T-helper 9 cell (primary cell): ENCODE data around the gene KCNAB2.

Source experiments
- DNase-seq: peaks from one replicate; pipeline ENCODE4 v3.0.0-alpha.2; 2020
- total RNA-seq, 2 donors: gene quantifications; one replicate each; lab custom pipeline; 2026; lab: John Stamatoyannopoulos, UW

KCNAB2 gene
- 208 to 266 reads per million in 2 donors for total RNA-seq

GRCh38 chr1:6045561-6045960 lies at the start of gene KCNAB2:
Gene KCNAB2, plus strand, starts transcription at chr1:6045888. Its CDS starts 5,649 bp downstream, at chr1:6051537.
- DNase-seq, result no peak

- no peak for DNase-seq
These were observed 48.9 kb upstream of the KCNAB2 start for GRCh38 chr1:5996641-5997270.

GRCh38 chr1:5997316-5997715 lies 48.4 kb upstream of the KCNAB2 start:
- no peak for DNase-seq

DNA sequence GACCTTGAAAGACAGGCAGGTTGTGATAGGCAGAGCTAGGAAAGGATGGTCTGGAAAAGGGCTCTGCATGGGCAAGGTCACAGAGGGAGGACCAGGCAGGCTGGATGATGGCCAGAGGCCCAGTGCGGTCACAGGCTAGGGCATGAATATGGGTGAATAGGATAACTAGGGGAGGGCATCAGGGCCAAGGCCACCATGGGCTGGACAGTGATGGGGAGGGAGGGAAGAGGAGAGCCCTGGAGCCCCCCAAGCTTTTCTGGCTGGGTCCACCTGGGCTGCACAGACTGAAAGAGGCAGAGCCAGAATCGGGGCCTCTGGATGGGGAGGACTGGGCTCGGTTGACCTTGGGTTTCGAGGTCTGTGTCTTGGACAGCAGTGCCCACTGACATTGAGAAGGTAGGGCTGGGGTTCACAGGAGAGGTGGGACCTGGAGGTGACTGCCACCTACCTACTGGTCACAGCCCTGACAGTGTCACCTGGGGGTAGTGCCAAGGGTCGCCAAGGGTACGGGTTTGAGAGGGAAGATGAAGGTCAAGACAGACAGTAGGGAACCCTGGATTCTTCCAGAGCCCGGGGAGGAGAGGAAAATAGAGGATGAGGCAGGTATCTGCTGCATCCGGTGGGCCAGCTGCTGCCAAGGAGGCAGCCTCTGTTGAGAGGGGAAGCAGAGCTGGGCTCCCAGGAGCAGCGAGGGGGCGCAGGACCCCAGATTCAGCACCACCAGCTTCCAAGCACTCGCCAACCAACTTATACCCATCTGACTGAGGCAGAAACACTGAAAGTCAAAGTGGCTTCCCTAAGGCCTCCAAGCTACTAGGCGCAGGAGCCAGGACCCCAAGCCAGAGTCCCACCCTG lies 47.4 kb upstream of the KCNAB2 start:
- no peak for DNase-seq

DNA sequence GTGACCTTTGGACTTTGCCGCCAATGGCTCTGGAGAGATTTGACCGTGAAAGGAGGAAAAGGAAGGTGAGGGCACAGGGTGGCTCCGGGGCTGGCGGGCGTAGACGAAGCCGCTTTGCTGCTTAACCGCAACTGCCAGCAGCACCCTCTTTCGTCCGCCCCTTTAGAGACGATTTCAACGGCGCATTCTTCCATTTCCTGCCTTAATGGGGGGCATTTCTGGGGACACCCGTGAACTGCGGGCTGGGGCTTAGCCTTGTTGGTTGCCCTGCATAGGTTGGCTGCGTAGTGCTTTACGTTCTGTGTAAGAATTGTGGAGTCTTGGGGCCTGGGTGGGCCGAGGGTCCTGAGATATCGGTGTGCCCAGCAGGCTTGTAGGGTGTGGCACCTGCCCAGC lies 46.8 kb upstream of the KCNAB2 start:
- DNase-seq, result no peak

- no peak for DNase-seq
These were observed 45.8 kb upstream of the KCNAB2 start for GRCh38 chr1:5999711-6000443.

GRCh38 chr1:6000444-6001288 lies 45.0 kb upstream of the KCNAB2 start:
- no peak for DNase-seq

- no peak for DNase-seq
These were observed 43.6 kb upstream of the KCNAB2 start for GRCh38 chr1:6001992-6002576.

- DNase-seq, result no peak
These were observed 42.8 kb upstream of the KCNAB2 start for GRCh38 chr1:6002714-6003501.

GRCh38 chr1:6003568-6004411 lies 41.9 kb upstream of the KCNAB2 start:
- no peak for DNase-seq

DNA sequence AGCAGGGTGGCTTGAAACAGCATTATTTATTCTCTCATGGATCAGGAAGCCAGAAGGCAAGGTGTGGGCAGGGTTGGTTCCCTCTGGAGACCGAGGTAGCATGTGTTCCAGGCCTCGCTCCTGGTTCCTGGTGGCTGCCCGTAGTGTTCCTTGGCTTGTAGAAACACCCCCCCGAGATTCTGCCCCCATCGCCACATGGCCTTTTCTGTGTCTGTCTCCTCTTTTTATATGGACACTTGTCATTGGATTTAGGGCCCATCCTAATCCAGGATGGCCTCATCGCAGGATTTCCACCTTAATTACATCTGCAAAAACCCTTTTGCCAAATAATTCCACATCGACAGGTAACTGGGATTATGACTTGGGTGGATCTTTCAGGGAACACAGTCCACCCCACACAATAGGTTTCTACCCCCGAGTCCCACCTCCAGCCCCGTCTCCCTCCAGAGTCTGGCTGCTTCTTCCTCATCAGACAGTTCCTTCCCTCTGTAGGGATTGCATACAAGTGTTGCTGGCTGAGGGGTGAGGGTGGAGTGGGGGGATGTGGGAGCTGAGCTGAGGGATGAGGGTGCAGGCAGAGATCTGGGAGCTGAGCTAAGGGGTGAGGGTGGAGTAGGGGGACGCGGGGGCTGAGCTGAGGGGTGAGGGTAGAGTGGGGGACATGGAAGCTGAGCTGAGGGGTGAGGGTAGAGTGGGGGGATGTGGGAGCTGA lies 41.1 kb upstream of the KCNAB2 start:
- DNase-seq, result no peak

DNA sequence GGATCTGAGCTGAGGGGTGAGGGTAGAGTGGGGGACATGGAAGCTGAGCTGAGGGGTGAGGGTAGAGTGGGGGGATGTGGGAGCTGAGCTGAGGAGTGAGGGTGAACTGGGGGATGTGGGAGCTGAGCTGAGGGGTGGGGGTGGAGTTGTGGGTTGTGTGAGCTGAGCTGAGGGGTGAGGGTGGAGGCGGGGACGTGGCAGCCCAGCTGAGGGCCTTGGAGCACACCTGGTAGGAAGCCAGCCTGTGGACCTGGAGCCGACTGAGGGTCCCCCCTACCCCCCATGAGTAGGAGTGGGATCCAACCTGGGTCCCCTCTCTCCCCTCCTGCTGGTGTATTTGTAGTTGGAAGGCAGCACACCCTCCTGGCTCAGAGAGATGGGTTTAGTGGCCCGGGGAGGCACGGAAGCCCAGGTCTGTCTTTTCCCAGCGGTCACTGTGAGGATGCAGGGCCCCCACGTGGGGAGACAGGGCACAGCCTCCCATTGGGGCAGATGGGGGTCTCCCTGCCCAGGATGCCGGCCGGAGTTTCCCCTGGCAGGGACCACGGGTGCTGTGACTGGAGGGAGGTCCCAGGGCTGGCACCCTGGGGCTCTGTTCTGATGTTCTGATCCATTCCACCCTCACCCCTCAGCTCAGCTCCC lies 40.3 kb upstream of the KCNAB2 start:
- DNase-seq, result no peak

DNA sequence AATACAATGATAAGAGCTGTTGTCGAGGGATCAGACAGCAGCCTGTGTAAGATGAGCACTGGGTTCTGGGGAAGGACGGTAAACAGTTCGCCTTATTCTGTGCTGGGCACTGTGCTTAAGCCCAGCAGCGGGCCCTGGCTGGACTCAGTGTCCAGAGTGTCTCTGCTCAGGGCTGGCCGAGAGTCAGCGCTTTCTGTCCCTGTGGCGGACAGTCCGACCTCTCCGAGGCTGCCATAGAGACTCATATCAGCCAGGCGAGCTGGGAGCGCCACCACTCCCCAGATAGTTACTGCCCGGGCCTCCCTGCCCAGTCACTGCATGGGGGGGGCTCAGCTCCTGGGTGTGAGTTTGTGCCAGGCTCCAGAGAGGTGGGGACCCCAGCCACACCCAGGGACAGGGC lies 38.8 kb upstream of the KCNAB2 start:
- DNase-seq, result no peak

DNA sequence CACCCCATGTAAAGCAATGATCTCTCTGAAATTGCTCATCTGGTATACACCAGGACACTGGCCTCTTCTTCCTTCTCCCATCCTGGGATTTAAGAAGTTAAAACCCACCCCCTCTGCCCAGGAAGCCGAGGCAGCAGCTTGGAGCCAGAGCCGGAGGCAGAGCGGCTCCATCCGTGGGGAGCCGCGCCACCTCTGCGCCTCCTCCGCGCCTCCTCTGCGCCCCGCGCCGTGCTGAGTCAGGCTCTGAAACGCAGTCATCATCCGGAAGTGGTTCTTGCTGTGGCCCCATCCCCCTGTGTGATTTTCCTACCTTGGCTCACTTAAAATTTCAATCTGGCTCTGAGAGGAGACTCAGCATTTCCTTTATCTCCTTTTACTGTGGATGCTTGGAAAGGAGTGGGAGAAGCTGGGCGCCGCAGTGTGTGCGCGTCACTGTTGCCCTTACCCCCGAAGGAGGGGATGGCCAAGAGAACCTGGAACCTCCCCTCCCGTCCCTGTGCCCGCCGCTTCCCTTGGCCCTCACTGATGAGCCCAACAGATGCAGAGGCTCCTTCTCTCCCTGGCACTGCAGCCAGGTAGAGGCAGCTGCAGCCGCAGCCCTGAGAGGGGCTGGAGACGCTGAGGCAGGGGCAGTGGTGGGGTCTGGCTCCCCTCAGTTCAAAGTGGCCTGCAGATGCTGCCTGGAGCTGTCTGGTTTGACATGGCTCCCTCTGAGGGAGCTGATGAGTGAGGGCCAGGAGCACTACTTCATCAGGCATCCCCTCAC lies 38.2 kb upstream of the KCNAB2 start:
- DNase-seq, result no peak

DNA sequence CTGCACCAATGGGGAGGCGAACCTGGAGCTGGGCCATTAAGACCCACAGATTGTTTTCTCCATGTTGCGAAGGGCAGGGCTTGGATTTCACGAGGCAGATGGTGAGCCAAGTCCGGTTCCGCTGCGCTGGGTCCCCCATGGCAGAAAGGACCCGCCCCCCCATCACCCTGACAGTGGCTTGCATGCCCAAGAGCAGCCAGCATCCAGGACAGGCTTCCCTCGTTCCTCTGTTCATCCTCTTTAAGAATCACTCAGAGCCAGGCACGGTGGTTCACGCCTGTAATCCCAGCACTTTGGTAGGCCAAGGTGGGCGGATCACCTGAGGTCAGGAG lies 37.6 kb upstream of the KCNAB2 start:
- no peak for DNase-seq

DNA sequence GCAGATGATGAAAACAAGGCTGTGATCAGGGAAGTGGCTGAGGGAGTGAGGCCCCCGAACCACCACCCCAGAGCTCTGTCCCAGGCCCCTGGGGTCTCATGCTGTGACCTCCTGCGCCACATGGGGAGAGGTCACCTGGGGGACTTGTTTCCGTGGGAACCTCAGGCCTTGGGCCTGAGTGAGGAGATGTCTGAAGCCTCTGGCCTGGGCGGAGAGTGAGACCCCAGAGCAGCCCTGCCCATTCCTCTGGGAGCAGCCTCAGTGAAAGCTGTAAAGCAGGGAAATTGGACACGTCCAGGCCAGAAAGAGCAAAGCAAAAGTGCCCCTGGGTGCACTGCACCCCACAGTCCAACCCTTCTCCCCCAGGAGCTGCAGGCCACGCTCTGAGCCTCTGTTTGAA lies 37.0 kb upstream of the KCNAB2 start:
- no peak for DNase-seq

DNA sequence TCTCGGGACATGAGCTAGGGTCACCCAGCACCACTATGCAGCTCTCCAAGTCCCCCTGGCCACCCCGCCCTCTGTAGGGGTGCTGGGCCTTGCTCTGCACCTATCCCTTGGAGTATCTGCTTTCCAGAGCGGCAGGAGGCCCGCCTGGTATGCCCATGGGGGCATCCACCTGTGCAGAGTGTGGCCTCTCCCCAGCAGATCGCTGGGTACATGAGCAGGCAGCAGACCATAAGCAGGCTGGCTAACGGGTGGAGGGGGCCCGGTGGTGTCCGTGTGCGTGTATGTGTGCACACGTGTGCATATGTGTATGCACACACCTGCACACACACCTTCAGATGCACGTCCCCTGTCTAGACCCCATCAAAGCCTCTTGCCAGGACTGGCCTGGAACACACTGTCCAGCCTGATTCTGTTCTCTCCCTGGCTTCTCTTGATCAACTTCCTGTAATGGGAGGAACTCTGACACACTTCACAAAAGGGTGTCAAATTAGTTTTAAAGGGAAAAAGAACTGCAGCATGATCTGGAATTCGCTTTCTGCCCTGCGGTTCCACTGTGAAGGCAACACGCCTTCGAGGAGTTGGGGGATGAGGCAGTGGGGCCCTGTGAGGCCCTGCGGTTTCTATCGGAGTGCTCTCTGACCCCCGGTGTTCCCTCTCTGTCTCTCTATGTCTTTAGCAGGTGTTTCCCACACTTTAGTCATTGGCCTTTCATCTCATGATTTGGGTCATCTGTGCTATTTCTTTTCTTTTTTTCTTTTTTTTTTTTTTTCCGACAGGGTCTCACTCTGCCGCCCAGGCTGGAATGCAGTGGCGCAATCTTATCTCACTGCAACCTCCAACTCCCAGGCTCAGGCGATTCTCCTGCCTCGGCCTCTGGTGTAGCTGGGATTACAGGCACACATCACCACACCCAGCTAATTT lies 36.3 kb upstream of the KCNAB2 start:
- no peak for DNase-seq
